C4-2B (cell line): ENCODE data around the gene DCLRE1C.

Source experiments
- CTCF ChIP-seq: fragments of 450-650 bp; conservative IDR thresholded peaks from 2 replicates; pipeline ENCODE4 v1.5.1; 2017; ENCODE audit warnings: mild to moderate bottlenecking
- ZFX ChIP-seq: fragments of 450-650 bp; IDR thresholded peaks from 2 replicates; pipeline ENCODE4 v1.6.1; 2017

GRCh38 chr10:14947268-14947667, 6.6 kb downstream of the DCLRE1C start:
- TF ChIP-seq CTCF (no peak), ZFX (no peak)
